ENCODE results near the gene KIF26B.

The KIF26B gene

DNA sequence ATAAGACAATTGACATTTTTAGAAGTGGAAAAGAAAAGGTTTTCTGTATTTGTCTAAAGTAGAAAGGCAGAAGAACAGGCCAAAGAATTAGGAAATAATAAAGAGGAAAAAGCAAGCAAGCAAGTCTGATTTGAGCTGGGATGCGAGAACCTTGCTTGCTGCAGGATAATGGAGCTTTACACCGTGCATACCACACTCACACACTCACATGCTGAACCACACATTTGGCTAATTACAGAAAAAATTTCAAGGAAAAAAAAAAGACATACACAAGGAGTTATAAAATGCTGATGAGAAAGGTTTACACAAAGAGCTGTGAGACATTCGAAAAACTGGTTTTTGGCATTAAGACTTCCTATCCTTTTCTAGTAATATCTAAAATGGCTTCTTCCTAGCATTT lies 593.9 kb downstream of the KIF26B start:
- TF ChIP-seq, protein P1, sequence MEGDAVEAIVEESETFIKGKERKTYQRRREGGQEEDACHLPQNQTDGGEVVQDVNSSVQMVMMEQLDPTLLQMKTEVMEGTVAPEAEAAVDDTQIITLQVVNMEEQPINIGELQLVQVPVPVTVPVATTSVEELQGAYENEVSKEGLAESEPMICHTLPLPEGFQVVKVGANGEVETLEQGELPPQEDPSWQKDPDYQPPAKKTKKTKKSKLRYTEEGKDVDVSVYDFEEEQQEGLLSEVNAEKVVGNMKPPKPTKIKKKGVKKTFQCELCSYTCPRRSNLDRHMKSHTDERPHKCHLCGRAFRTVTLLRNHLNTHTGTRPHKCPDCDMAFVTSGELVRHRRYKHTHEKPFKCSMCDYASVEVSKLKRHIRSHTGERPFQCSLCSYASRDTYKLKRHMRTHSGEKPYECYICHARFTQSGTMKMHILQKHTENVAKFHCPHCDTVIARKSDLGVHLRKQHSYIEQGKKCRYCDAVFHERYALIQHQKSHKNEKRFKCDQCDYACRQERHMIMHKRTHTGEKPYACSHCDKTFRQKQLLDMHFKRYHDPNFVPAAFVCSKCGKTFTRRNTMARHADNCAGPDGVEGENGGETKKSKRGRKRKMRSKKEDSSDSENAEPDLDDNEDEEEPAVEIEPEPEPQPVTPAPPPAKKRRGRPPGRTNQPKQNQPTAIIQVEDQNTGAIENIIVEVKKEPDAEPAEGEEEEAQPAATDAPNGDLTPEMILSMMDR (IDR thresholded peaks at IDR 0.05; ENCODE audit: low read depth, low read length): no peak
- no peak overlapping the region for H3K4me3 ChIP-seq (replicated peaks in 1 of 2; ENCODE audit: low read depth in 2 of 2, low read length in 2 of 2)
- DNase-seq (ENCODE audit: low read depth in 2 of 2): no peak

DNA sequence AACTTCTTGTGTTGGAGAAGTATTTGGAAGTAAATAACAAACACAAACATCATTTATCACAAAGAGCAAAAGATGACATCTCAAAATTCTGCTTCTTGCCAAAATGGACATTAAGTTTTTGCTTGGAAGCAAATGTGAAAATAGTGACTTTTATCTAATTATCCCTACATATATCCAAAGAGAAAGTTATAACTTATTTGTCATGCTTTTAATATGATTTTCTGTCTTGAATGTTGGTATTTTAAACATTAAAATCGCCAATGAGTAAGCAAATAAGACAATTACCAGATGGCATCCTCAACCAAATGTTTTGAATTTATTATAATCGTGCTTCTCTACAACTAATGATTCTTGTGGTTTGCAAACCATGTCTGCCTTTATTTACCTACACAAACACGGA lies 594.3 kb downstream of the KIF26B start:
- H3K4me3 ChIP-seq (replicated peaks in 1 of 2; ENCODE audit: low read depth in 2 of 2, low read length in 2 of 2): no peak overlapping the region
- no peak for DNase-seq (ENCODE audit: low read depth in 2 of 2)
- TF ChIP-seq, protein P1 (IDR thresholded peaks at IDR 0.05; ENCODE audit: low read depth, low read length): no peak

DNA sequence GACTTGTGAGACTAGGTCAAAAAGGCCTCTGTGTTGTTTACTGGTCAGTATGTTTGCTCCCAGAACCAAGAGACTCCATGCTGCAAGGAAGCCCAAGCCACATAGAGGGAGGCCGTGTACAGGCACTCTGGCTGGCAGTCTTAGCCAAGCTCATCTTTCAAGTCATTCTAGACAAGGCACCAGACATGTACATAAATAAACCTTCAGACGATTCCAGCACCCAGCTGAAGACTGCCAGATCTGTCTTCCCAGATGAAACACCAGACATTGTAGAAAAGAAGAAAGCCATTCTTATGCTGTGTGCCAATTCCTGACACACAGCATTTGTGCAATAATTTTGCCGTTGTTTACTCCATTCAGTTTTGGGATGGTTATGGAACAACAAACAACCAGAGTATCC lies 595.5 kb downstream of the KIF26B start:
- no peak overlapping the region for H3K4me3 ChIP-seq (replicated peaks in 1 of 2; ENCODE audit: low read depth in 2 of 2, low read length in 2 of 2)
- TF ChIP-seq, protein P1 (IDR thresholded peaks at IDR 0.05; ENCODE audit: low read depth, low read length): no peak
- DNase-seq (ENCODE audit: low read depth in 2 of 2): no peak

DNA sequence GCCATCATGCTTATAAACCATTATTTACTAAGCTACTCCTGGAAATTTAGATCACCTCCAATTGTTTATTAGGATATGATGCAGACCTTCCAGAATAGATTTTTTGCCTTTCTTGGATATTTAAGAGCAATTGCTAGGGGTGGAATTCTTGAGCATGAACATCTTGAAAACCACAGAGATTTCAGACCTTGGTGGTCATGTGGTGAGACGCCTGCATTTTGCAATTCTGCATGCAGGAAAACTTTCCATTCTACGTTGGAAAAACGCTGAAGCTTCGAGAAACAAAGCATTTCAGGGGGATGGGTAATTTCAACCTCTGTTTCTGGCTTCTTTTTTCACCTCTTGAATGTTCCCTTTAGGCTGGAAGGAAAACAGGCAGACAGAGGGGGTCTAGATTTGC lies 596.3 kb downstream of the KIF26B start:
- TF ChIP-seq, protein P1 (IDR thresholded peaks at IDR 0.05; ENCODE audit: low read depth, low read length): no peak
- peak; percentile 39 to 73 for DNase-seq (ENCODE audit: low read depth in 2 of 2)
- no peak overlapping the region for H3K4me3 ChIP-seq (replicated peaks in 1 of 2; ENCODE audit: low read depth in 2 of 2, low read length in 2 of 2)

DNA sequence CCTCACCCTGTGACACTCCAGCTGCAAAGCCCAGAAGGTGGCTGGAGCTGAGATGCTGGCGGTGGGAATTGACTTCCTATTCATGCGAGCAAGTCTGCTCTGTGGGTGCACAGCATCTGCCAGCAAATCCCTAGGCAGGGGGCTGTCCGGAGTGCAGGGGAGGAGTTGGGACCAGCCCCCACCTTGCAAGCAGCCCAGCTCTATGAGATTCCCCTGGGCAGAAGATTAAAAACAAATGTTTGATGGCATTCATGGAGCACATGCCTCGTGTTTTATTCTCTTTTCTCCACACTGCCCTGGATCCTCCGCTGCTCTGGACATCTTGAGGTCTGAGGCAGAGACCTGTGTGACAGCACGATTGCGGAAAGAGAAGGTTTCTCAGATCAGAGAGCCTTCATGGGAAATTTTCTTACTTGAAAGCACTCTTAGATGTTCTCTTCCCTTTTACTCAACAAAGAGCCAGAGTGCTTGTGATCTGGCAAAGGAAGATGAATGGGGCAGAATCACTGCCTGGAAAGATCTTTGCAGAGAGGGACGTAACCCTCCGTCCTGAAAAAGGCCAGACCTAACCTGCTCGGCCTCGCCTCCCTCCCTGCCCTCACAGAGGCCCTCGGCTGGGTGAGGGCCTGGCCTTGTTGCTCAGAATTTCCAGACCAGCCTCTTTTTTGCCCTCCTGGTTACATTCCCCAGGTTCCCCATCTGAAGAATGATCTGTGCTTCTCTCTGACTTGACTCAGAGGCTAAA lies 597.1 kb downstream of the KIF26B start:
- no peak overlapping the region for H3K4me3 ChIP-seq (replicated peaks in 1 of 2; ENCODE audit: low read depth in 2 of 2, low read length in 2 of 2)
- TF ChIP-seq, protein P1 (IDR thresholded peaks at IDR 0.05; ENCODE audit: low read depth, low read length): no peak
- no peak for DNase-seq (ENCODE audit: low read depth in 2 of 2)

DNA sequence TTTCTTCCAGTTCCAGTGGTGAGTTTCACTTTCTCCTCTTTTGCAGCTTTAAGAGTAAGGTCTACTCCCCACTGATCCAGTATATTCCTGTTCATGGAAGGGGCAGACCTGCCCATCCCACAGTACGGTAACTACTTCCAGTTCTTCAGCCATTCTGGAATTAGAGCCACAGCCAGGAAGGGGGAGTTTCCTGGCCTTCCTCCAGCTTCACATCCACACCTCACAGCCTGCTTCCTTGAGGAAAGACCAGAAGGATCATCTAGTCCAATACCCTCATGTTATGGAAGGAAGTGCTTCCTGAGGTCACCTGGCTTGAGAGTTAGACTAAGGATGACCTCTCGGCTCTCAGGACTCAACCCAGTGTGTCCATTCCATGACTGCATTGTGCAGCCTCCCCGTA lies 597.8 kb downstream of the KIF26B start:
- TF ChIP-seq, protein P1 (IDR thresholded peaks at IDR 0.05; ENCODE audit: low read depth, low read length): no peak
- no peak overlapping the region for H3K4me3 ChIP-seq (replicated peaks in 1 of 2; ENCODE audit: low read depth in 2 of 2, low read length in 2 of 2)
- DNase-seq (ENCODE audit: low read depth in 2 of 2): peak in 1 of 2 donors; percentile 73

DNA sequence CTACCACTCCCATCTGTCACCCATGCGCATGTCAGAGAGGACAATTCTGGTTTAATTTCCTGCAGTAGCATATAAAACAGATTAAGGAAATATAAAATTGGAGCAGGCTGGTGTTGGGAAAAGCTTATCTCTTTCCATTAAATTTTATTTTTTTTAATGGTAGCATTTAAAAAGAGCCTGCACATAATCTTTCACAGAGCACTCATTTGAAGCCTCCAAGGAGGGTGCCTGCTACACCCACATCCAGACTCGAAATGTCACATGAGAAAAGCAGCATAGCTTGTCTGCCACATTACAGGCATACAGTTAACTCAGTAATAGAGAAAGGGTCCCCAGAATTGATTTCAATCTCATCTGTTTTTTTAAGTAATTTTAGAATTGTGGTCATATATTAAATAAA lies 599.0 kb downstream of the KIF26B start:
- H3K4me3 ChIP-seq (replicated peaks in 1 of 2; ENCODE audit: low read depth in 2 of 2, low read length in 2 of 2): no peak overlapping the region
- no peak for DNase-seq (ENCODE audit: low read depth in 2 of 2)
- TF ChIP-seq, protein P1 (IDR thresholded peaks at IDR 0.05; ENCODE audit: low read depth, low read length): no peak
